Ovary (tissue), 3 donors: ENCODE measurements around the gene RWDD4.

Experiments used
- CTCF ChIP-seq, 3 donors: fragments of 450-650 bp in 2 of 3; fragments of 200-600 bp in 1 of 3; IDR thresholded peaks; one replicate each; pipeline versions ENCODE4 v1.5.1 to v1.8.0; 2016 to 2022; ENCODE audit warnings: antibody characterized with exemption in 3 of 3, mild to moderate bottlenecking in 1 of 3
- EP300 ChIP-seq: sonication (generic); formaldehyde crosslinking; IDR thresholded peaks from one replicate; pipeline ENCODE4 v1.6.1; 2017; ENCODE audit warnings: antibody characterized with exemption
- POLR2A ChIP-seq: fragments of 450-650 bp; IDR thresholded peaks from one replicate; pipeline ENCODE4 v1.6.1; 2017; ENCODE audit warnings: antibody characterized with exemption, mild to moderate bottlenecking, moderate library complexity
- donor health status: DM: no; HTN: no; CAD: no.

GRCh38 chr4:183658362-183659028 lies 490 bp downstream of the RWDD4 start:
- TF ChIP-seq CTCF (IDR thresholded peaks at IDR 0.05): no peak
- no peak for TF ChIP-seq EP300
- TF ChIP-seq POLR2A: no peak
